ENCODE data around the gene C1QTNF2.

- TF ChIP-seq POLR2A (IDR thresholded peaks at IDR 0.05) (no peak), POLR2AphosphoS5 (IDR thresholded peaks at IDR 0.05) (no peak), EP300 (IDR thresholded peaks at IDR 0.05) (no peak)
- TF ChIP-seq, protein P1, sequence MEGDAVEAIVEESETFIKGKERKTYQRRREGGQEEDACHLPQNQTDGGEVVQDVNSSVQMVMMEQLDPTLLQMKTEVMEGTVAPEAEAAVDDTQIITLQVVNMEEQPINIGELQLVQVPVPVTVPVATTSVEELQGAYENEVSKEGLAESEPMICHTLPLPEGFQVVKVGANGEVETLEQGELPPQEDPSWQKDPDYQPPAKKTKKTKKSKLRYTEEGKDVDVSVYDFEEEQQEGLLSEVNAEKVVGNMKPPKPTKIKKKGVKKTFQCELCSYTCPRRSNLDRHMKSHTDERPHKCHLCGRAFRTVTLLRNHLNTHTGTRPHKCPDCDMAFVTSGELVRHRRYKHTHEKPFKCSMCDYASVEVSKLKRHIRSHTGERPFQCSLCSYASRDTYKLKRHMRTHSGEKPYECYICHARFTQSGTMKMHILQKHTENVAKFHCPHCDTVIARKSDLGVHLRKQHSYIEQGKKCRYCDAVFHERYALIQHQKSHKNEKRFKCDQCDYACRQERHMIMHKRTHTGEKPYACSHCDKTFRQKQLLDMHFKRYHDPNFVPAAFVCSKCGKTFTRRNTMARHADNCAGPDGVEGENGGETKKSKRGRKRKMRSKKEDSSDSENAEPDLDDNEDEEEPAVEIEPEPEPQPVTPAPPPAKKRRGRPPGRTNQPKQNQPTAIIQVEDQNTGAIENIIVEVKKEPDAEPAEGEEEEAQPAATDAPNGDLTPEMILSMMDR (IDR thresholded peaks at IDR 0.05): no peak
These were observed 6.6 kb downstream of the C1QTNF2 start for GRCh38 chr5:160363660-160364395.

Measured in upper lobe of left lung (tissue), 4 donors.